ENCODE measurements around the gene FHOD1.

FHOD1 gene

GRCh38 chr16:67247192-67248072 lies at the start of gene FHOD1:
FHOD1 (minus strand) TSS chr16:67247481; CDS start chr16:67247410, 71 bp downstream.
- Histone ChIP-seq H3K27me3 (ENCODE audit: control insufficient read depth, insufficient read depth, low read length) (peaks cover 2% of the 10 kb centered on the region), H3K9me3 (ENCODE audit: control insufficient read depth, insufficient read depth, low read length) (no peaks in the 10 kb centered on the region), H3K36me3 (ENCODE audit: control insufficient read depth, insufficient read depth, low read length) (no peaks in the 10 kb centered on the region), H3K4me3 (ENCODE audit: low read length) (peak within 1 kb of the TSS; percentile 99), H3K27ac (ENCODE audit: low read length) (no peak within 1 kb of the TSS), H3K4me1 (ENCODE audit: control insufficient read depth, insufficient read depth, low read length) (peaks cover 15% of the 10 kb centered on the region)
- DNase-seq (ENCODE audit: low read depth, low spot score): peak; percentile 90
- no CpG with 5 or more reads among the region's 60 CpGs for WGBS (ENCODE audit: insufficient coverage, insufficient read length)

GRCh38 chr16:67296420-67296819 lies 49.1 kb upstream of the FHOD1 start:
- Histone ChIP-seq H3K36me3 (ENCODE audit: control insufficient read depth, insufficient read depth, low read length) (no peaks in the 10 kb centered on the region), H3K27ac (ENCODE audit: low read length) (no peak overlapping the region), H3K9me3 (ENCODE audit: control insufficient read depth, insufficient read depth, low read length) (no peaks in the 10 kb centered on the region), H3K4me3 (ENCODE audit: low read length) (no peak overlapping the region), H3K27me3 (ENCODE audit: control insufficient read depth, insufficient read depth, low read length) (no peaks in the 10 kb centered on the region), H3K4me1 (ENCODE audit: control insufficient read depth, insufficient read depth, low read length) (no peaks in the 10 kb centered on the region)
- no peak for DNase-seq (ENCODE audit: low read depth, low spot score)
- WGBS (ENCODE audit: insufficient coverage, insufficient read length): no CpG with 5 or more reads among the region's 3 CpGs

GRCh38 chr16:67294938-67295361 lies 47.7 kb upstream of the FHOD1 start:
- Histone ChIP-seq H3K4me1 (ENCODE audit: control insufficient read depth, insufficient read depth, low read length) (no peaks in the 10 kb centered on the region), H3K36me3 (ENCODE audit: control insufficient read depth, insufficient read depth, low read length) (no peaks in the 10 kb centered on the region), H3K9me3 (ENCODE audit: control insufficient read depth, insufficient read depth, low read length) (no peaks in the 10 kb centered on the region), H3K27ac (ENCODE audit: low read length) (no peak overlapping the region), H3K27me3 (ENCODE audit: control insufficient read depth, insufficient read depth, low read length) (no peaks in the 10 kb centered on the region), H3K4me3 (ENCODE audit: low read length) (no peak overlapping the region)
- DNase-seq (ENCODE audit: low read depth, low spot score): no peak
- no CpG with 5 or more reads among the region's 7 CpGs for WGBS (ENCODE audit: insufficient coverage, insufficient read length)

GRCh38 chr16:67294171-67294757 lies 47.0 kb upstream of the FHOD1 start:
- Histone ChIP-seq H3K36me3 (ENCODE audit: control insufficient read depth, insufficient read depth, low read length) (no peaks in the 10 kb centered on the region), H3K27ac (ENCODE audit: low read length) (no peak overlapping the region), H3K9me3 (ENCODE audit: control insufficient read depth, insufficient read depth, low read length) (no peaks in the 10 kb centered on the region), H3K4me1 (ENCODE audit: control insufficient read depth, insufficient read depth, low read length) (no peaks in the 10 kb centered on the region), H3K4me3 (ENCODE audit: low read length) (no peak overlapping the region), H3K27me3 (ENCODE audit: control insufficient read depth, insufficient read depth, low read length) (no peaks in the 10 kb centered on the region)
- DNase-seq (ENCODE audit: low read depth, low spot score): no peak
- WGBS (ENCODE audit: insufficient coverage, insufficient read length): no CpG with 5 or more reads among the region's 4 CpGs

GRCh38 chr16:67291461-67291860 lies 44.2 kb upstream of the FHOD1 start:
- no peak for DNase-seq (ENCODE audit: low read depth, low spot score)
- no peaks in the 10 kb centered on the region for H3K36me3 ChIP-seq (ENCODE audit: control insufficient read depth, insufficient read depth, low read length)
- no peaks in the 10 kb centered on the region for H3K9me3 ChIP-seq (ENCODE audit: control insufficient read depth, insufficient read depth, low read length)
- no peaks in the 10 kb centered on the region for H3K4me1 ChIP-seq (ENCODE audit: control insufficient read depth, insufficient read depth, low read length)
- H3K27ac ChIP-seq (ENCODE audit: low read length): no peak overlapping the region
- no peak overlapping the region for H3K4me3 ChIP-seq (ENCODE audit: low read length)
- H3K27me3 ChIP-seq (ENCODE audit: control insufficient read depth, insufficient read depth, low read length): no peaks in the 10 kb centered on the region
- no CpG with 5 or more reads among the region's 7 CpGs for WGBS (ENCODE audit: insufficient coverage, insufficient read length)

- Histone ChIP-seq H3K36me3 (ENCODE audit: control insufficient read depth, insufficient read depth, low read length) (peaks cover 3% of the 10 kb centered on the region; the same call in 1 of the 2 replicates), H3K27me3 (ENCODE audit: control insufficient read depth, insufficient read depth, low read length) (no peaks in the 10 kb centered on the region), H3K4me3 (ENCODE audit: low read length) (no peak overlapping the region), H3K4me1 (ENCODE audit: control insufficient read depth, insufficient read depth, low read length) (0 out of 2 replicates have a peak, but pooled peaks cover 2% of the 10 kb centered on the region), H3K9me3 (ENCODE audit: control insufficient read depth, insufficient read depth, low read length) (no peaks in the 10 kb centered on the region), H3K27ac (ENCODE audit: low read length) (no peak overlapping the region)
- DNase-seq (ENCODE audit: low read depth, low spot score): no peak
- WGBS (ENCODE audit: insufficient coverage, insufficient read length): no CpG with 5 or more reads among the region's 14 CpGs
Measured at GRCh38 chr16:67287960-67288359, 40.7 kb upstream of the FHOD1 start.

- no peaks in the 10 kb centered on the region for H3K27me3 ChIP-seq (ENCODE audit: control insufficient read depth, insufficient read depth, low read length)
- no peak overlapping the region for H3K27ac ChIP-seq (ENCODE audit: low read length)
- H3K4me3 ChIP-seq (ENCODE audit: low read length): no peak overlapping the region
- H3K36me3 ChIP-seq (ENCODE audit: control insufficient read depth, insufficient read depth, low read length): peaks cover 3% of the 10 kb centered on the region; the same call in 1 of the 2 replicates
- 0 out of 2 replicates have a peak, but pooled peaks cover 2% of the 10 kb centered on the region for H3K4me1 ChIP-seq (ENCODE audit: control insufficient read depth, insufficient read depth, low read length)
- H3K9me3 ChIP-seq (ENCODE audit: control insufficient read depth, insufficient read depth, low read length): no peaks in the 10 kb centered on the region
- no CpG with 5 or more reads among the region's 28 CpGs for WGBS (ENCODE audit: insufficient coverage, insufficient read length)
- no peak for DNase-seq (ENCODE audit: low read depth, low spot score)
Measured at GRCh38 chr16:67286441-67287235, 39.4 kb upstream of the FHOD1 start.

- H3K4me3 ChIP-seq (ENCODE audit: low read length): no peak overlapping the region
- H3K27ac ChIP-seq (ENCODE audit: low read length): no peak overlapping the region
- no CpG with 5 or more reads among the region's 34 CpGs for WGBS (ENCODE audit: insufficient coverage, insufficient read length)
- peaks cover 3% of the 10 kb centered on the region; the same call in 1 of the 2 replicates for H3K36me3 ChIP-seq (ENCODE audit: control insufficient read depth, insufficient read depth, low read length)
- 0 out of 2 replicates have a peak, but pooled peaks cover 2% of the 10 kb centered on the region for H3K4me1 ChIP-seq (ENCODE audit: control insufficient read depth, insufficient read depth, low read length)
- H3K9me3 ChIP-seq (ENCODE audit: control insufficient read depth, insufficient read depth, low read length): no peaks in the 10 kb centered on the region
- DNase-seq (ENCODE audit: low read depth, low spot score): peak; percentile 47
- H3K27me3 ChIP-seq (ENCODE audit: control insufficient read depth, insufficient read depth, low read length): no peaks in the 10 kb centered on the region
Measured at GRCh38 chr16:67284699-67285646, 37.7 kb upstream of the FHOD1 start.

GRCh38 chr16:67283826-67284555 lies 36.7 kb upstream of the FHOD1 start:
- peaks cover 4% of the 10 kb centered on the region; the same call in 1 of the 2 replicates for H3K4me1 ChIP-seq (ENCODE audit: control insufficient read depth, insufficient read depth, low read length)
- H3K36me3 ChIP-seq (ENCODE audit: control insufficient read depth, insufficient read depth, low read length): peaks cover 3% of the 10 kb centered on the region; the same call in 1 of the 2 replicates
- no peak overlapping the region for H3K4me3 ChIP-seq (ENCODE audit: low read length)
- no peak for DNase-seq (ENCODE audit: low read depth, low spot score)
- WGBS (ENCODE audit: insufficient coverage, insufficient read length): no CpG with 5 or more reads among the region's 21 CpGs
- H3K27me3 ChIP-seq (ENCODE audit: control insufficient read depth, insufficient read depth, low read length): no peaks in the 10 kb centered on the region
- no peaks in the 10 kb centered on the region for H3K9me3 ChIP-seq (ENCODE audit: control insufficient read depth, insufficient read depth, low read length)
- H3K27ac ChIP-seq (ENCODE audit: low read length): no peak overlapping the region
